NAMALWA (cell line): Measurements from ENCODE around the gene ZNG1F.
"Not testable (repeated sequence)": the region's sequence is repeated elsewhere in the genome, so short reads cannot be mapped to it uniquely, and the experiment has no call there.

ENCODE experiments used
- DNase-seq: peaks from one replicate; pipeline ENCODE4 v3.0.0-alpha.2; 2015; ENCODE audit warnings: low spot score

ZNG1F gene

GRCh38 chr9:41123396-41123795 lies 65.7 kb downstream of the ZNG1F start:
- not testable (repeated sequence) for DNase-seq

DNA sequence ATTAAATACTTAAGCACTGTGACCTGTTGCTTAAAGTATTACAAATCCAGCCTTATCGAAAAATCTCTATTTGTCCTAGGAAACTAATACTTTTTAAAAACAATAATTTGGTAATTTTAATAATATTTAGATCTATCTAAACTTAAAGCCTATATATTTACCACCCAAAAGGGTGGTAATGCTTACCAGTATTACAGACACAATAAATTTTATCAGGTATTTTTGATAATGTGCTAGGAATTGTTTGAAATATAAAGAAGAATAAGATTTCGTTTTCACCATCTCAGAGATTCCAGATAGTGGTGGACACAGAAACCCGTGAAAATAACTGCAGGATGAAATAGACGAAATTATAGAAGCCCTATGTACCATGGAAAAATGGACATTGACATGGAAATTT lies 68.4 kb downstream of the ZNG1F start:
- not testable (repeated sequence) for DNase-seq

- DNase-seq, result not testable (repeated sequence)
These were observed 69.4 kb downstream of the ZNG1F start for GRCh38 chr9:41119719-41120118.

- DNase-seq, result not testable (repeated sequence)
These were observed 69.8 kb downstream of the ZNG1F start for GRCh38 chr9:41119311-41119710.

DNA sequence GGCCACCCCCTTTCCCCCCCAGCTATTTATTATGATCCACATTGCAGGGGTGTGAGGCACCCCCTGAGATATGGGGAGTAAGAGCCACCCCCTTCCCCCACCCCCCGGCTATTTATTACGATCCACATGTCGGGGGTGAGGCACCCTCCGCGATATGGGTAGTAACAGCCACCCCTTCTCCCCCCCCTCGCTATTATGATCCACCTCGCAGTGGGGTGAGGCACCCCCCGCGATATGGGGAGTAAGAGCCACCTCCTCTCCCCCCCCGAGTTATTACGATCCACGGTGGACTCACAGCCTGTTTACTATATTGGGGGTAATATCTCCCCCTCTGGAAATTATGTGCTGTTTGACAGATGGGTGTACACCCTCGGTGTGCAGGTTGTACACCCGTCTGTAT lies 75.8 kb downstream of the ZNG1F start:
- DNase-seq, result not testable (repeated sequence)

- DNase-seq, result not testable (repeated sequence)
These were observed 77.7 kb downstream of the ZNG1F start for GRCh38 chr9:41111414-41111813.

DNA sequence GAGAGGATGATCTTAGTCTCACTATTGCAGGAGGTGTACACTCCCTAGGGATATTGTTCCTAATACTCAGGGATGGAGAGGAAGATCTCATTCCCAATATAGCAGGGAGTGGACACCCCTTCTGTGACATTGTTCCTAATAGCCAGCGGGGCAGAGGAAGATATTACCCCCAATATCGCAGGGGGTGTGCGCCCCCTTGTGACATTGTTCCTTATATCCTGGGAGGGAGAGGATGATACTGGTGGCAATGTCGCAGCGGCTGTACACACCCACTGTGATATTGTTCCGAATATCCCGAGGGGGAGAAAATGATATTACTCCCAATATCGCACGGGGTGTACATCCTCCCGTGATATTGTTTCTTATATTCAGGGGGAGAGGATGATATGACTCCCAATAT lies 78.2 kb downstream of the ZNG1F start:
- DNase-seq, result peak; percentile 17

GRCh38 chr9:41109253-41109652 lies 79.9 kb downstream of the ZNG1F start:
- DNase-seq, result not testable (repeated sequence)

DNA sequence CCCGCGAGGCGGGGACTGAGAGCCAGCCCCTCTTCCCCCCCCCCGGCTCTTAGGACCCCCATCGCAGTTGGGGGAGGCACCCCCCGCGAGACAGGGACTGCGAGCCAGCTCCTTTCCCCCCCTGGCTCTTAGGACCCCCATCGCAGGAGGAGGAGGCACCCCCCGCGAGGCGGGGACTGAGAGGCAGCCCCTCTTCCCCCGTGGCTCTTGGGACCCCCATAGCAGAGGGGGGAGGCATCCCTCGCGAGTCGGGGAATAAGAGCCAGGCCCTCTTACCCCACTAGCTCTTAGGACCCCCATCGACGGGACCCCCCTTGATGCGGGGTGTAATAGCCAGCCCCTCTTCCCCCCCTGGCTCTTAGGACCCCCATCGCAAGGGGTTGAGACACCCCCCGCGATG lies 80.3 kb downstream of the ZNG1F start:
- DNase-seq, result not testable (repeated sequence)

GRCh38 chr9:41106472-41107116 lies 82.5 kb downstream of the ZNG1F start:
- not testable (repeated sequence) for DNase-seq

- not testable (repeated sequence) for DNase-seq
These were observed 83.4 kb downstream of the ZNG1F start for GRCh38 chr9:41105557-41106253.

GRCh38 chr9:41104542-41104941 lies 84.6 kb downstream of the ZNG1F start:
- not testable (repeated sequence) for DNase-seq

GRCh38 chr9:41100508-41100907 lies 88.6 kb downstream of the ZNG1F start:
- DNase-seq, result not testable (repeated sequence)

GRCh38 chr9:41098759-41099158 lies 90.4 kb downstream of the ZNG1F start:
- DNase-seq, result not testable (repeated sequence)

GRCh38 chr9:41095060-41095459 lies 94.1 kb downstream of the ZNG1F start:
- not testable (repeated sequence) for DNase-seq

- not testable (repeated sequence) for DNase-seq
These were observed 94.9 kb downstream of the ZNG1F start for GRCh38 chr9:41094010-41094773.

DNA sequence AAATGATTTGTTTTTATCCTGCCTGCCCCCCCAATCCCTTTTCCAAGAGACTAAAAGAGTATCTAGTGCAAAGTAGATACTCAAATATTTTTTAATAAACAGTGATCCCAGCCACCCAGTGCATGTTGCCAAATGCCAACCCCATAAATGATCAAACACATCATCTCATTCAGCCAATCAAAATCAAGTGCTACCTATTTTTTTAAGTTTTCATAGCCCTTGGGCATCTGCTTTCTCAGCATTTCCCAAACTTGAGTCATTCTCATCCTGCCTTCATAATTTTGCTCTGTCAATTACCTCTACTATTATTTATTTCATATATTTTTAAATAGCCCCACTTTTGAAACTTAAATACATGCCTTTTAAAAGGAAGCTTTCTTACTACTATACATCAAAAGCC lies 98.2 kb downstream of the ZNG1F start:
- DNase-seq, result not testable (repeated sequence)

DNA sequence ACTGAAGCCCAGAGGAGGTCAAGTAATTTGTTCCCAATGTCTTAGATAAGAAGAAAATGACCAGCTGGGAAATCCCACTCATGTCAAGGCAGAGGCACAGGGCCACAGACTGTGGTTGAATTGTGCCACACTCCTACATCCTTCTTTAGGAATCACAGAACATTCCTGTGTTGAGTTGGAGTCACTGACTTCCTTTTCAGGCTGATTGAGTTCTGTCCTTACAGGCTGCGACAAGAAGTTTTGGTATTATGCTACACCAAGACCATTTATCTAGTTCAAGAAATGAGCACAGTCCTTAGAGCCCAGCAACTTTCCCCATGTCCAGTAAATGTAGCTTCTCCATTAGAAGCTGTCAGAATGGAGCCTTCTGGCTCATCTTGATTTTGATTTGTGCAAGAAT lies 98.7 kb downstream of the ZNG1F start:
- not testable (repeated sequence) for DNase-seq

- DNase-seq, result not testable (repeated sequence)
These were observed 100.6 kb downstream of the ZNG1F start for GRCh38 chr9:41088450-41089059.

- DNase-seq, result not testable (repeated sequence)
These were observed 101.2 kb downstream of the ZNG1F start for GRCh38 chr9:41087929-41088328.

GRCh38 chr9:41087157-41087780 lies 101.8 kb downstream of the ZNG1F start:
- DNase-seq, result not testable (repeated sequence)

GRCh38 chr9:41086685-41087084 lies 102.4 kb downstream of the ZNG1F start:
- not testable (repeated sequence) for DNase-seq
